HepG2 (cell line): ENCODE data around the gene NMRAL1. TPM values are rescaled to one million over a fixed set of nuclear protein-coding genes. Genes with fewer than 3 reads are reported as not detected.

Experiments used
- AGO2 ChIP-seq: fragments of 200-400 bp; formaldehyde crosslinking; optimal IDR thresholded peaks from 2 replicates; pipeline ENCODE3; 2017; ENCODE audit warnings: mild to moderate bottlenecking, low read depth, low read length, moderate library complexity
- ATF4 ChIP-seq, 2 experiments: fragments of 450-650 bp in 1 of 2; sonication (generic) in 1 of 2; formaldehyde crosslinking; IDR thresholded peaks; 2 replicates each; pipeline versions ENCODE4 v1.5.0 to v1.8.0; 2020 to 2022; ENCODE audit warnings: mild to moderate bottlenecking in 1 of 2, missing genetic modification reagents in 1 of 2
- BORCS8-MEF2B ChIP-seq: sonication (generic); formaldehyde crosslinking; IDR thresholded peaks from 2 replicates; pipeline ENCODE4 v1.8.0; 2022; ENCODE audit warnings: mild to moderate bottlenecking, missing genetic modification reagents
- BRF2 ChIP-seq: sonication (generic); formaldehyde crosslinking; IDR thresholded peaks from 2 replicates; pipeline ENCODE4 v1.8.1; 2022; ENCODE audit warnings: mild to moderate bottlenecking, missing genetic modification reagents
- CEBPB ChIP-seq: IDR thresholded peaks from 2 replicates; pipeline ENCODE4 v1.6.1; 2011; ENCODE audit warnings: low read depth, low read length, improper control_type of control experiment, borderline replicate concordance
- CREB3 ChIP-seq: sonication (generic); formaldehyde crosslinking; IDR thresholded peaks from 2 replicates; pipeline ENCODE4 v1.5.0; 2020; ENCODE audit warnings: missing genetic modification reagents
- DZIP1 ChIP-seq: sonication (generic); formaldehyde crosslinking; IDR thresholded peaks from 2 replicates; pipeline ENCODE4 v1.5.0; 2020; ENCODE audit warnings: mild to moderate bottlenecking, missing genetic modification reagents
- GZF1 ChIP-seq: sonication (generic); formaldehyde crosslinking; IDR thresholded peaks from 2 replicates; pipeline ENCODE4 v1.5.1; 2020; ENCODE audit warnings: mild to moderate bottlenecking, missing genetic modification reagents
- HNF1B ChIP-seq: sonication (generic); formaldehyde crosslinking; IDR thresholded peaks from 2 replicates; pipeline ENCODE4 v1.5.1; 2020; ENCODE audit warnings: mild to moderate bottlenecking, moderate library complexity, missing genetic modification reagents
- IRF1 ChIP-seq: sonication (generic); formaldehyde crosslinking; IDR thresholded peaks from 2 replicates; pipeline ENCODE4 v1.4.0; 2020; ENCODE audit warnings: low read depth, mild to moderate bottlenecking, missing genetic modification reagents
- MATR3 ChIP-seq: sonication (generic); formaldehyde crosslinking; IDR thresholded peaks from 2 replicates; pipeline ENCODE4 v1.4.0; 2020; ENCODE audit warnings: missing genetic modification reagents
- PHB2 ChIP-seq: fragments of 450-650 bp; IDR thresholded peaks from 2 replicates; pipeline ENCODE4 v1.6.1; 2018; ENCODE audit not compliant: partially characterized antibody
- ZIK1 ChIP-seq: sonication (generic); formaldehyde crosslinking; IDR thresholded peaks from 2 replicates; pipeline ENCODE4 v1.5.0; 2020; ENCODE audit warnings: mild to moderate bottlenecking, low read depth, missing genetic modification reagents, borderline replicate concordance
- ZNF20 ChIP-seq: sonication (generic); formaldehyde crosslinking; IDR thresholded peaks from 2 replicates; pipeline ENCODE4 v1.4.0; 2020; ENCODE audit warnings: mild to moderate bottlenecking, moderate library complexity, missing genetic modification reagents
- ZNF275 ChIP-seq: sonication (generic); formaldehyde crosslinking; IDR thresholded peaks from 2 replicates; pipeline ENCODE4 v1.8.0; 2022; ENCODE audit warnings: missing genetic modification reagents, mild to moderate bottlenecking, inconsistent platforms, borderline replicate concordance
- ZNF567 ChIP-seq: sonication (generic); formaldehyde crosslinking; IDR thresholded peaks from 2 replicates; pipeline ENCODE4 v1.8.1; 2023; ENCODE audit warnings: mild to moderate bottlenecking, missing genetic modification reagents, borderline replicate concordance
- ZNF598 ChIP-seq: sonication (generic); formaldehyde crosslinking; IDR thresholded peaks from 2 replicates; pipeline ENCODE4 v1.5.1; 2020; ENCODE audit warnings: mild to moderate bottlenecking, missing genetic modification reagents, borderline replicate concordance
- ZSCAN21 ChIP-seq: sonication (generic); formaldehyde crosslinking; IDR thresholded peaks from 2 replicates; pipeline ENCODE4 v1.8.0; 2022; ENCODE audit warnings: mild to moderate bottlenecking, missing genetic modification reagents, moderate library complexity, borderline replicate concordance
- polyA plus RNA-seq, 8 experiments: library from polyadenylated mRNA; depleted of rRNA in 3 of 8; stranded (reverse) in 7 of 8; unstranded in 1 of 8; fragments of >200 nt; fragmentation: Illumina TruSeq in 4 of 8; extraction: Trizol in 4 of 8; gene quantifications; 2 replicates each; pipeline versions ENCODE4 v1.2.1 to v1.2.3, GENCODE V29; 2011 to 2016; ENCODE audit warnings: low read depth in 4 of 8, missing spikeins in 1 of 8, mixed read lengths in 1 of 8; ENCODE audit not compliant: insufficient read depth in 1 of 8
- total RNA-seq, 5 experiments: library from RNA; depleted of rRNA; stranded (reverse); fragments of >200 nt; fragmentation: Illumina TruSeq; extraction: Trizol; gene quantifications; 2 replicates each; pipeline ENCODE4 v1.2.3, GENCODE V29; 2016; ENCODE audit warnings: low read depth in 1 of 5

The NMRAL1 gene
- total and polyA plus RNA-seq, 2 of the 13 experiments (the other 11 are each of a cell fraction or from before 2014, with no cell fraction given): 30.8 to 33.1 TPM

GRCh38 chr16:4426021-4426684 lies 48.3 kb downstream of the NMRAL1 start (continued):
- peak; percentile 88 for TF ChIP-seq CEBPB
- TF ChIP-seq BRF2: no peak
- no peak for TF ChIP-seq CREB3 (CRISPR knock-in tag)
- TF ChIP-seq ZNF567 (CRISPR knock-in tag): no peak
- TF ChIP-seq ZNF598 (CRISPR knock-in tag): no peak; the same call in 1 of the 2 replicates
- TF ChIP-seq BORCS8-MEF2B: no peak
- no peak; the same call in 1 of the 2 replicates for TF ChIP-seq DZIP1 (CRISPR knock-in tag)
- TF ChIP-seq MATR3 (CRISPR knock-in tag): no peak
- TF ChIP-seq ZNF275: 0 out of 2 replicates have a peak, but pooled peaks have one; percentile 83
- peak; percentile 13; the same call in 1 of the 2 replicates for TF ChIP-seq ZSCAN21
- no peak for TF ChIP-seq PHB2
- no peak for TF ChIP-seq ZNF20 (CRISPR knock-in tag)
- TF ChIP-seq AGO2: peak; percentile 84
- TF ChIP-seq ZIK1 (CRISPR knock-in tag): no peak
- TF ChIP-seq IRF1 (CRISPR knock-in tag): no peak
- TF ChIP-seq GZF1 (CRISPR knock-in tag): 0 out of 2 replicates have a peak, but pooled peaks have one; percentile 11
- TF ChIP-seq HNF1B (CRISPR knock-in tag): peak; percentile 82
- peak in 1 of 2 experiments; percentile 78; a peak in 2 of 4 replicates for TF ChIP-seq ATF4 (CRISPR knock-in tag; IDR thresholded peaks at IDR 0.05)
